T-helper 9 cell (primary cell): ENCODE results near the gene CALM1.
A peak's percentile ranks its signal among the peaks of the same experiment; 100 is the strongest.

ENCODE experiments used
- DNase-seq: peaks from one replicate; pipeline ENCODE4 v3.0.0-alpha.2; 2020
- total RNA-seq, 2 donors: gene quantifications; one replicate each; lab custom pipeline; 2026; lab: John Stamatoyannopoulos, UW

CALM1 gene
- 954 to 1,094 reads per million in 2 donors for total RNA-seq

- DNase-seq: peak; percentile 99
These were observed at the start of gene CALM1 for GRCh38 chr14:90396341-90397339. TSS of gene CALM1 (plus strand) at chr14:90397029. CDS start at chr14:90397231, 202 bp downstream.

GRCh38 chr14:90348270-90348669 lies 48.6 kb upstream of the CALM1 start:
- DNase-seq: no peak

GRCh38 chr14:90349739-90350138 lies 47.1 kb upstream of the CALM1 start:
- DNase-seq: no peak

DNA sequence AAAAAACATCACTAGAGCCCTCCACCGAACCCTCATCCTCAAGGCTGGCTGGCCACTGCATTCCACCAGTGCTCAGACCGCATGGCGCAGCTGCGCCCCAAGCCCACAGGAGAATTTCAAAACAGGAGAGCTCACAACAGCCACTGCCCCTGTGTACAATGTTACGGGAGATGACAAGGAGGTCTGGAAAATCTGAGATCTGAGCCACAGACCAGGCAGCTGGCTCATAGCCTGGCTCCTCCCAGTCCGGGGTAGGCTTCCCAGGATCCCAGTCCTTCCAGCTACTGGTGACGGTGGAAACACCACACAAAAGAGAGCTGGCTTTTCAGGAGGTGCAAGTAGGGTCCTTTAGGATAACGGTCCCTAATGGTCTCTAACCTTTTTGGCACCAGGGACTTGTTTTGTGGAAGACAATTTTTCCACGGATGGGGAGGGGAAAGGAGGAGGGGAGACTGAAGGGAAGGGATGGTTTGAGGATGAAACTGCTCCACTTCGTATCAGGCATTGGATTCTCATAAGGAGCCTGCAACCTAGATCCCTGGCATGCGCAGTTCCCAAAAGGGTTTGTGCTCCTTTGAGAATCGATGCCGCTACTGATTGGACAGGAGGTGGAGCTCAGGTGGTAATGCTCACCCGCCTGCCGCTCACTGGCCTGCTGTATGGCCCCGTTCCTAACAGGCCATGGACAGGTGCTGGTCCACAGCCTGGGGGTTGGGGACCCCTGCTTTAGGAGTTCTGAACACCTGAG lies 42.1 kb upstream of the CALM1 start:
- DNase-seq: no peak

DNA sequence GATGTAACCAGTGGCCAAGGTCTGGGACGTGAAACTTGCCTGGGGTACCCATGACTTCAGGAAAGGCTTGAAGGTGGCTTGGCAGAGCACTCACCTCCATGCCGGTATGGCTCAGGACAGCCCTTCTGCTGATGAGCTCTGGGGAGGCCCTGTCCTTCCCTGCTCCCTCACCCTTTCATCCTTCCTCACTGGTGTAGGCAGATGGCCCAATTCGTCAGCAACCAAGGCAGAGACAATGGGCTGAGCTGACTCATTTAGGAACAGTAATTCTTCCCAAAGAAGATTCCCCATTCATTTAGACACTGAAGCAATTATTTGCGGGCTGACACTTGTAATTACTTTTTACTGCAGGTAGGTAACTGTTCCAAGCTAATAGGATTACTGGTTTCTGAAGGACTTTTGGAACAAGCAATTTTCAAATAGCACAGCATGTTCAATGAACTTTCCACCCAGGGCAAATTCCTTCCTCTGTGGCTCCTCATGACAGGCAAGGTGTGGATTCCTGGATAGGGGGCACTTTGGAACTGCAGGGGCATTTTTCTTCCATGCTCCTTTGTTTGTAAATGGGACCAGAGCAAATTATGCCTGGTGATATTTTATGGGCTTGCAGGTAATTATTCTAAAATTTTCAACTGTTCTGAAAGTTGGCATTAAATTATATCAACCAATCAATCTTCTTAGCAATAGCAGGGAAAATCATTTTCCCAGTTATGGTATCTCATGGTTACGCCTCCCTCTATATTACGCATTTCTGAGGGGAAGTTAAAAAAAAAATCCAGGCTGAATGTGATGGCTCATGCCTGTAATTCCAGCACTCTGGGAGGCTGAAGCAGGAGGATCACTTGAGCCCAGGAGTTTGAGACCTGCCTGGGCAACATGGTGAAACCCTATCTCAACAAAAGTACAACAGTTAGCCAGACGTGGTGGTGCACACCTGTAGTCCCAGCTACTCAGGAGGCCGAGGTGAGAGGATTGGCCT lies 41.0 kb upstream of the CALM1 start:
- DNase-seq: no peak

DNA sequence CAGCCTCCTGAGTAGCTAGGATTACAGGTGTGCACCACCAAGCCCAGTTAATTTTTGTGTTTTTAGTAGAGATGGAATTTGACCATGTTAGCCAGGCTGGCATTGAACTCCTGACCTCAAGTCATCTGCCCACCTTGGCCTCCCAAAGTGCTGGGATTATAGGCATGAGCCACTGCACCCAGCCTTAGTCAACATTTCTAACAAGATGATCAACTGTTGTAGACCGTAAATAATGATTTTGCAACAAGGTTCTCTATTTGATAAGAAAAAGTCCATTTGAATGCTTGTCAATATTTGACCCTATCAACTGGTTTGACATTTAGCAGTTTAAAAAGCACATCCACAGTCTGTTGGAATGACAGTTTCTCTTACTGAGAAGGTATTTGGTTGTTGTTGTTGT lies 39.9 kb upstream of the CALM1 start:
- no peak for DNase-seq

DNA sequence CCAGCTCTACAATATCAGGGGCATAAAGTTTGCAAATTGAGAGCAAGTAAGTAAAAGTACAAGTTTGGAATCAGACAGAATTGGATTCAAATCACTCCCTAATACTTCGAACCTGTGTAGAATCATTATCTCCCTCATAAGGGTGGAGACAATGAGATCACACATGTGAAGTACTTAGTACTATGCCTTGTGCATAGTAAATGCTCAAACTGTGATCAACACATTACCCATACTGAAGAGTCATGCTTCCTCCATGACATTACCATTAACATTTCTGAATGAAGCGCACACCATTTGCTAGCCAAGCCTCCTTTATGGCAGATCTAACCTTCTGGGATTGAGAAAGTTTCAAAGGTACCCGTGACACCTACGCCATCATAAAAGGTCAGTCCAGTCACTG lies 38.5 kb upstream of the CALM1 start:
- no peak for DNase-seq

- no peak for DNase-seq
These were observed 34.8 kb upstream of the CALM1 start for GRCh38 chr14:90361865-90362557.

- DNase-seq: no peak
These were observed 34.3 kb upstream of the CALM1 start for GRCh38 chr14:90362558-90362896.

DNA sequence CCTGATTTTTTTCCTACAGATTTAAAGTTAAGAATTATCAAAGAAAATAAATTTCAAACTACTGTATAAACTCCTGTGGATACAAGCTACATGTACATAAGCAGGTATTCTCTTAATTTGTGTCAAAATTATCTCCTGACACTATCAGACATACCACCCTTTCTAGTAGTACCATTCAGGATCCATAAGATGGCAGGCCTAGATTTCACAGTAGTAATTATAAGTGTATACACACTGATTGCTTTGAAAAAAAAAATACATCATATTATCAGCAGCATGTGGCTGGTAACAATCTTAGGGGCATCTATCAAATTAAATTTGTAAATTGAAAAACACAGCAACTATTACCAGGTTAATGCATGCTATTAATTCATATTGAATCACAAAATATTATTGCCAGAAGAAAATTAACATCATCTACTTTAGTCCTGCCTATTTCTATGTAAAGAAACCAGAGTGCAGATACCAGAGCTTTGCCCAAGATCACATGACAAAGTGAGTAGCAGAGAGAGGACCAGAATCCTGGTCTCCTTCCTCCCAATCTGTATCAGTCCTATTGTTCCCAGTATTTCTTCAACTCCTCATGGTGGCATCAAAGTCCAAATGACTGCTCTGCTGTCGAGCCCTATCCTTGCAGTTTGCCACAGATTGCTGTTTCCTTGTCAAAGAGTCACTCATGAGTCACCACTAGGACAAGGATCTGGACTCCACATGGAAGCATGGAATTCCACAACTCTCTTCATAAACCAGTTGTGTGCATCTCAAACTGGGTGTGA lies 27.7 kb upstream of the CALM1 start:
- DNase-seq: no peak

- no peak for DNase-seq
These were observed 22.9 kb upstream of the CALM1 start for GRCh38 chr14:90373887-90374286.

- DNase-seq: no peak
These were observed 22.0 kb upstream of the CALM1 start for GRCh38 chr14:90374813-90375212.

DNA sequence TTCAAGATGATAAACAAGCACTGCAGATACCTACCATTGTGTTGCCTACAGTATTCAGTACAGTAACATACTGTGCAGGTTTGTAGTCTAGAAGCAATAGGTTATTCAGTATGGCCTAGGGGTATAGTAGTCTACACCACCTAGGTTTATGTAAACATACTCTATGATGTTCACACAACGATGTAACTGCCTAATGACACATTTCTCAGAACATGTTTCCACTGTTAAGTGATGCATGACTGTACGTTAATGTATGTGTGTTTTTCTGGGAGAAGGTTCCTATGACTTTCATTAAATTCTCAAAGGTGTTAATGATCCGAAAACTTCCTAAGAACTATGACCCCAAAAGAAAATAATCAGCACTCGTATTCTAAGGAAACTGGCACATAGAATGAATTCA lies 20.9 kb upstream of the CALM1 start:
- no peak for DNase-seq

DNA sequence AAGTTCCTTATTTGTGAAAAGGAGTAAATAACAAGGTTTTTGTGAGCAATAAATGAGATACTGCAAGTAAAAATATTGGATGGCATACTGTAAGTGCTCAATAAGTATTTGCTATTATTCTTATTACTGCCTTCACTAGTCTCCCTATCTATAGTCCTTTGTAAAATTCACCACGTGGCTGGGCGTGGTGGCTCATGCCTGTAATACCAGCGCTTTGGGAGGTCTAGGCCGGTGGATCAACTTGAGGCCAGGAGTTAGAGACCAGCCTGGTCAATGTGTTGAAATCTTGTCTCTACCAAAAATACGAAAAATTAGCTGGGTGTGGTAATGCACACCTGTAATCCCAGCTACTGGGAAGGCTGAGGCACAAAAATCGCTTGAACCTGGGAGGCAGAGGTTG lies 18.6 kb upstream of the CALM1 start:
- DNase-seq: no peak

- no peak for DNase-seq
These were observed 17.7 kb upstream of the CALM1 start for GRCh38 chr14:90379106-90379505.

GRCh38 chr14:90381011-90381786 lies 15.6 kb upstream of the CALM1 start:
- DNase-seq: no peak

GRCh38 chr14:90381999-90382451 lies 14.8 kb upstream of the CALM1 start:
- peak; percentile 10 for DNase-seq

DNA sequence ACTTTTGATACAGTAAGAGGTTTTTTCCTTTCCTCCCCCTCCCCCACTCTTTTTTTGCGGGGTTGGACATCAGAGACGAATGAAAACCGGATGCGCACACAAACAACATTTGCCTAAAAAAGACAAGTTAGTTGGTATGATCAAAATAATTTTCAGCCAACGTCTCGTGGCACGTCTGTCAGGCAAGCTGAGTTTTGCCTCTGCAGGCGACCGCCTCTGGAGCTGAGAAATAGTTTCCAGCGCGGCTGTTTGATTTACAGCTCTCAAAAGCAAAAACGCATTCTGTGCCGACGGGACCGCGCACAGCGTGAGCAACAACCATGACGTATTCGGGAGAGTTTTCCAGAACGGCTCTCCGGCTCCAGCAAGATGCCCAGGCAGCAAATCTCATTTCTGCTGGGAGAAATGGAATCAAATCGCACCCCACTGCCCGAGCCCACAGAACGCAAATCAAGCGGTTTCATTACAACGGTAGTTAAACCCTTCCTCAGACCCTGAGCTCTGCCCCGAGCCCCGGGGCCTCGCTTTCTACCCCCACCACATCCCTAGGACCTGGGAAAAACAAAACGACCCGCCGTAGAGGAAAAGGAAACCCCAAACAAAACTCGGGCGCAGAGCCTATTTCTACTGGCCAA lies 14.2 kb upstream of the CALM1 start:
- peak; percentile 49 for DNase-seq

GRCh38 chr14:90383126-90383730 lies 13.6 kb upstream of the CALM1 start:
- peak; percentile 94 for DNase-seq
